ENCODE results near the gene RAD51B.

GRCh38 chr14:68181519-68182326 is 362.1 kb downstream of the RAD51B start:
- no peak for TF ChIP-seq CTCF (IDR thresholded peaks at IDR 0.05)
- no peak for TF ChIP-seq POLR2AphosphoS5 (IDR thresholded peaks at IDR 0.05)
- TF ChIP-seq POLR2A (IDR thresholded peaks at IDR 0.05): no peak
